ENCODE results near the gene ATF1.

The ATF1 gene

GRCh38 chr12:50725011-50725942 lies 38.6 kb upstream of the ATF1 start:
- no peak for DNase-seq (ENCODE audit: low read depth)
- no peak overlapping the region for H3K4me3 ChIP-seq (ENCODE audit: low read depth, low read length)
- TF ChIP-seq, protein P1, sequence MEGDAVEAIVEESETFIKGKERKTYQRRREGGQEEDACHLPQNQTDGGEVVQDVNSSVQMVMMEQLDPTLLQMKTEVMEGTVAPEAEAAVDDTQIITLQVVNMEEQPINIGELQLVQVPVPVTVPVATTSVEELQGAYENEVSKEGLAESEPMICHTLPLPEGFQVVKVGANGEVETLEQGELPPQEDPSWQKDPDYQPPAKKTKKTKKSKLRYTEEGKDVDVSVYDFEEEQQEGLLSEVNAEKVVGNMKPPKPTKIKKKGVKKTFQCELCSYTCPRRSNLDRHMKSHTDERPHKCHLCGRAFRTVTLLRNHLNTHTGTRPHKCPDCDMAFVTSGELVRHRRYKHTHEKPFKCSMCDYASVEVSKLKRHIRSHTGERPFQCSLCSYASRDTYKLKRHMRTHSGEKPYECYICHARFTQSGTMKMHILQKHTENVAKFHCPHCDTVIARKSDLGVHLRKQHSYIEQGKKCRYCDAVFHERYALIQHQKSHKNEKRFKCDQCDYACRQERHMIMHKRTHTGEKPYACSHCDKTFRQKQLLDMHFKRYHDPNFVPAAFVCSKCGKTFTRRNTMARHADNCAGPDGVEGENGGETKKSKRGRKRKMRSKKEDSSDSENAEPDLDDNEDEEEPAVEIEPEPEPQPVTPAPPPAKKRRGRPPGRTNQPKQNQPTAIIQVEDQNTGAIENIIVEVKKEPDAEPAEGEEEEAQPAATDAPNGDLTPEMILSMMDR (IDR thresholded peaks at IDR 0.05; ENCODE audit: low read depth, low read length, missing control alignments), result no peak

DNA sequence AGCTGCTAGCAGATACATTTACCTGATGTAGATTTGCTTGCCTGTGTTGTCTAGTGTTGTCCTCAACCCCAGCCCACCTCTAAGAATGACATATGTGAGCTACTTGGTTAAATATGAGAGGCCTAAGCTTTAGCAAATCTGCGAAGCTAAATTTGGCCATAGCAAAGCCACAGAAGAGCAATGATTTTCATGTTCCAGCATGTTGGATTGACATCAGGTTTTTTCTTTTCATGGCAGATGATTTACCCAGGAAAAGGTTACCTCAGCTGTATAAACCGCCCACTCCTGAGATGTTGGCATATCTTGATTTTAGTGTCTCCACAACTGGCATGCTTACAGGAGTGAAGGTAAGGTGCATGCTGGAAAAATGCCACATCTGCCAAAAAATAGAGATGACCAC lies 36.4 kb upstream of the ATF1 start:
- no peak overlapping the region for H3K4me3 ChIP-seq (ENCODE audit: low read depth, low read length)
- DNase-seq (ENCODE audit: low read depth), result no peak
- TF ChIP-seq, protein P1 (IDR thresholded peaks at IDR 0.05; ENCODE audit: low read depth, low read length, missing control alignments), result no peak

DNA sequence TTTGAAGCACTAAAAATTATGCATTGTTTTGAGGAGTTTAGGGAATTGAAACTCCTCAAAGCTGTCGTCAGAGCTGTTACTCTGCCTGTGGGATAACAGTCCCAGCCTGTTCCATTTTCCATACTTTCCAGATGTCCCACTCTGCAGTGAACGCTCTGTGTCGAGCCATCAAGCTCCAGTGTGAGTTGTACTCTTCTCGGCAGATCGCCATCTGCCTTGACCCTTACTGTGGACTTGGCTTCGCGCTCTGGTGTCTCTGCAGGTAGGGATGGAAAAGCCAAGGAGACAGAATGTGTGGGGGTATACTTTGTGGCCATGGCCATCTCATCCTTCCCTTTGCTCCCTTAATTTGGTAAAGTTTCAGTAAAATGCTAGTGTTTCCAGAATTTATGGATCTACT lies 35.5 kb upstream of the ATF1 start:
- no peak for DNase-seq (ENCODE audit: low read depth)
- no peak overlapping the region for H3K4me3 ChIP-seq (ENCODE audit: low read depth, low read length)
- TF ChIP-seq, protein P1 (IDR thresholded peaks at IDR 0.05; ENCODE audit: low read depth, low read length, missing control alignments), result no peak

GRCh38 chr12:50728841-50729240 lies 35.1 kb upstream of the ATF1 start:
- TF ChIP-seq, protein P1 (IDR thresholded peaks at IDR 0.05; ENCODE audit: low read depth, low read length, missing control alignments), result no peak
- no peak overlapping the region for H3K4me3 ChIP-seq (ENCODE audit: low read depth, low read length)
- no peak for DNase-seq (ENCODE audit: low read depth)

DNA sequence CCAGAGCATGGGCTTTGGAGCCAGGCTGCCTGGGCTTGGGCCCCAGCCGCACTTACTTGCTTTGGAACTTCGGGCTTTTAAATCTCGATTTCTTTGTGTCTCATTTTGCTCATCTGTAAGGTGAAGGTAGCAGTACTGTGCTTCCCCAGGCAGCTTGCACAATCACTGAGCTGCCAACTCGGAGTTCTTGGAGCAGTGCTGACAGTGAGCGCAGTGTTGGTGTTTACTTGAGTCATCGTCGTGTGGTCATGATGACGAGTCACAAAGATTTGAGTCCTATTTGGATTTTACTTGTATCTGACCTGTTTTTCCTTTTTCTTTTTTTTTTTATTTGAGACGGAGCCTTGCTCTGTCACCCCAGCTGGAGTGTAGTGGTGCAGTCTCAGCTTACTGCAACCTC lies 31.3 kb upstream of the ATF1 start:
- H3K4me3 ChIP-seq (ENCODE audit: low read depth, low read length), result no peak overlapping the region
- DNase-seq (ENCODE audit: low read depth), result no peak
- TF ChIP-seq, protein P1 (IDR thresholded peaks at IDR 0.05; ENCODE audit: low read depth, low read length, missing control alignments), result no peak

DNA sequence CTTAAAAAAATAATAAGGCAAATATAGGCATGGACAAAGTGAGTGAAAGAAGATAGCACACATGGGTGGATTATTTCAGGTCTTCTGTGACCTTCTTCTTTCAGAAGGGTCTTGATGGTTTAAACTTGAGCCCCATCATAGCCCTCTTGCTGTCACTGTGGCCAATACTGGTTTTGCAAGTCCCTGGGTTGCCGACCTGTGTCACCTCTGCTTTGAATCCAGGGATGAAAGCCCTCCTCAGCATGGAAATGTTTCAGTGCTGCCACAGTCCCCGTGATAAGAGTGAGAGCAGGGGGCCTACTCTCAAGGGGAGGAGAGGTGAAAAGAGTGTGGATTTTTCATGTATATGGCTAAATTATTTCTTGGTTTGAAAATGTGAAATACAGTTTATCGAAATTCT lies 30.2 kb upstream of the ATF1 start:
- TF ChIP-seq, protein P1 (IDR thresholded peaks at IDR 0.05; ENCODE audit: low read depth, low read length, missing control alignments), result no peak

More for the DNA sequence above, 30.2 kb upstream of the ATF1 start:
- no peak for DNase-seq (ENCODE audit: low read depth)
- no peak overlapping the region for H3K4me3 ChIP-seq (ENCODE audit: low read depth, low read length)
